ENCODE data around the gene DIP2C. TPM values are rescaled to one million over a fixed set of nuclear protein-coding genes. Genes with fewer than 3 reads are reported as not detected.

DIP2C gene
- total RNA-seq, 1 experiment from 2014 or later, result 5.0 TPM

DNA sequence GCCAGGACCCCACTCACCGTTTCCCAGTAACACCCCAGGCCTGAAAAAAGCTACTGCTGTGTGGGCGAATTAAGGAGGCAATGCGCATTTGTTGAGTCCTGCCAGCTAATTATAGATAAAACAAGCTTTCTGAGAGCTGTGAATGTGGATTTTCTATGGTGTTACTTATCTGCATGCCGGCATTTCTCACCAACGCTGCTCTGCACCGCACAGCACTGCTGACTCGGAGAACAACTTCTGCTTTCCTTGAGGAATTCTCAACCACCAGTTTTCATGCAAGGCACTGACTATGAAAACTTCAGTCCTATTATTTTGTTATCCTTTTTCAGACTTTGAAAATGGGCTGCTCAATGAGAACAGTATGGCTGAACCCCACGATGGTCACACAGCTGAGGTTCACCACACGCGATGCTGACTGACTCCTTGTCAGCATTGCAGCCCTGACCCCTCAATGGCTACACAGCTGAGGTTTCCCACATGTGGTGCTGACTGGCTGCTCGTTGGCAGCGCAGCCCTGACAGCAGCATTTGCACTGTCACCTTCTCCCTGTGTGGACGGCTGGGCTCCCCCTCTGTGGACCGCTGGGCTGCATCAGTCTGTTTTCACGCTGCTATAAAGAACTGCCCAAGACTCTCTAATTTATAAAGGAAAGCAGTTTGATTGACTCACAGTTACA, 190.6 kb downstream of the DIP2C start:
- Histone ChIP-seq H3K4me1 (no peaks in the 10 kb centered on the region), H3K4me3 (no peak overlapping the region), H3K9me3 (replicated peaks) (no peaks in the 10 kb centered on the region), H3K27ac (no peak overlapping the region), H3K36me3 (no peaks in the 10 kb centered on the region), H3K27me3 (no peaks in the 10 kb centered on the region)
- no peak for DNase-seq

DNA sequence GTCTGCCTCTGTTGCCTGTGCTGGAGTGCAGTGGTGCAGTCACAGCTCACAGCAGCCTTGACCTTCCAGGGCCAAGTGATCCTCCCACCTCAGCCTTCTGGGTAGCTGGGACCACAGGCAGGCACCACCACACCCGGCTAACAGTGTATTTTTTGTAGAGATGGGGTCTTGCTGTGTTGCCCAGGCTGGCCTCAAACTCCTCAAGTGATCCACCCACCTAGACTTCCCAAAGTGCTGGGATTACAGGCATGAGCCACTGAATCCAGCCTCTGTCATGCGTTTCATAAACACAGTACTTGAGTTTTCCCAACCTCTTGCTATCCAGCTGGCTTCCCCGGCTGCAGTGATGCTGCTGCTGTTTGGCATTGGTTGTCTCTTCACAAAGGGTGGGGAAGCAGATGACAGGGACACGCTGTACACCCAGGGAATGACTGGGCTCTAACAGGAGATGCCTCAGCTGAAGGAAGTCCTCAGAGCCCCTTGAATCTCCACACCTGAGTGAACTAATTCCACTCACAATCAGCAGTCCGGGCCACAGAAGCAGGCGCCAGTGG, 191.5 kb downstream of the DIP2C start:
- H3K4me1 ChIP-seq, result no peaks in the 10 kb centered on the region
- H3K9me3 ChIP-seq (replicated peaks), result no peaks in the 10 kb centered on the region
- H3K36me3 ChIP-seq, result no peaks in the 10 kb centered on the region
- H3K27ac ChIP-seq, result no peak overlapping the region
- no peak for DNase-seq
- H3K4me3 ChIP-seq, result no peak overlapping the region
- no peaks in the 10 kb centered on the region for H3K27me3 ChIP-seq

DNA sequence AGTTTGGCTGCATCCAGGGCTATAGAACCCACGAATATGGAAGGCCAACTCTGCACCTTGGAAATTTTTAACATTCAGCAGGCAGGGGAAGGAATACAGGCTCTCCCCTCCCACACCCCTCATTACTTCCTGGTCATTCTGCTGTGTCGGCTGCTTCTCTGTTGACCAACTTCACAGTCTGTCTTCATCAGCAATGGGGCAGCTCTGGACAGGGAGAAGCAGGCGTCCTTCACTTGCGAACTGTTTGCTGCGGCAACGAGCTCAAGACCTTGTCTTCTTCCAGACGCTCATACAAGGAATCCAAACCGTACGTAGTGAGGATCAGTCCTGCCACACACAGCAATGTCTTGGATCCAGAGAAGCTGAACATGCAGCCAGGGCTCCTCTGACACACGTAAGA, 192.2 kb downstream of the DIP2C start:
- Histone ChIP-seq H3K9me3 (replicated peaks) (no peaks in the 10 kb centered on the region), H3K4me1 (no peaks in the 10 kb centered on the region), H3K27me3 (no peaks in the 10 kb centered on the region), H3K27ac (no peak overlapping the region), H3K4me3 (no peak overlapping the region), H3K36me3 (no peaks in the 10 kb centered on the region)
- no peak for DNase-seq

DNA sequence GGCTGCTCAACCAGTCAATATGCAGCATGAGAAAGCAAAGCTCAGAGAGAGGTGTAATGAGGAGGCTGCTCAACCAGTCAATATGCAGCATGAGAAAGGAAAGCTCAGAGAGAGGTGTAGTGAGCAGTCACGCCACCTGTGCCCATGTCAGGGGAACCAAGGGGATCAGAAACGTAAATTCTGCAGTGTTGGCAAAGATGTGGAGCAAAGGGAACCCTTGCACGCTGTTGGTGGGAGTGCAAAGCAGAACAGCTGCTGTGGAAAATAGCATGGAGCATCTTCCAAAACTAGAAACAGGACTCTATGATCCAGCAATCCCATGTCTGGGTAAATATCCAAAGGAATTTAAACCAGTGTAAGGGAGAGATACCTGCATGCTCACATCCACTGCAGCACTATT, 194.9 kb downstream of the DIP2C start:
- no peaks in the 10 kb centered on the region for H3K27me3 ChIP-seq
- no peak for DNase-seq

DNA sequence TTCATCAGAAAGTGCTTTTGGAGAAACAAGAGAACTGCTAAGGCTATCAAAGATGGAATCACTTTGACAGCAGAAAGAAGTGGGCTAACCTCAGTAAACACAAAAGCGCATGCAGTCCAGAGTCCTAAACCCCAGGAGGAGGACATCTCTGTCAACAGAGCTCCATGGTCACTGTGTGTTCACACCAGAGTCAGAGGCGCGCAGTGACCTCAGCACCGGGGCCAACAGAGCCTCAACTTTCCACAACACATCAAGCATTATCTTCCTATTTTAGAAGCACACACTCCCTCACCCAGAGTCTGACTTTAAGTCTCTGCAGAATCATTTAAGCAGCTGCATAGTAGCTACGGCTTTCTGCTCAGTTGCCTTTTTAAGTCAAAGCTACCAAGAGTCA, 195.3 kb downstream of the DIP2C start:
- Histone ChIP-seq H3K27ac (no peak overlapping the region), H3K9me3 (replicated peaks) (no peaks in the 10 kb centered on the region), H3K4me1 (no peaks in the 10 kb centered on the region), H3K4me3 (no peak overlapping the region), H3K36me3 (no peaks in the 10 kb centered on the region), H3K27me3 (no peaks in the 10 kb centered on the region)
- no peak for DNase-seq

More for the DNA sequence above, 194.9 kb downstream of the DIP2C start:
- Histone ChIP-seq H3K36me3 (no peaks in the 10 kb centered on the region), H3K27ac (no peak overlapping the region), H3K4me1 (no peaks in the 10 kb centered on the region), H3K4me3 (no peak overlapping the region), H3K9me3 (replicated peaks) (no peaks in the 10 kb centered on the region)

DNA sequence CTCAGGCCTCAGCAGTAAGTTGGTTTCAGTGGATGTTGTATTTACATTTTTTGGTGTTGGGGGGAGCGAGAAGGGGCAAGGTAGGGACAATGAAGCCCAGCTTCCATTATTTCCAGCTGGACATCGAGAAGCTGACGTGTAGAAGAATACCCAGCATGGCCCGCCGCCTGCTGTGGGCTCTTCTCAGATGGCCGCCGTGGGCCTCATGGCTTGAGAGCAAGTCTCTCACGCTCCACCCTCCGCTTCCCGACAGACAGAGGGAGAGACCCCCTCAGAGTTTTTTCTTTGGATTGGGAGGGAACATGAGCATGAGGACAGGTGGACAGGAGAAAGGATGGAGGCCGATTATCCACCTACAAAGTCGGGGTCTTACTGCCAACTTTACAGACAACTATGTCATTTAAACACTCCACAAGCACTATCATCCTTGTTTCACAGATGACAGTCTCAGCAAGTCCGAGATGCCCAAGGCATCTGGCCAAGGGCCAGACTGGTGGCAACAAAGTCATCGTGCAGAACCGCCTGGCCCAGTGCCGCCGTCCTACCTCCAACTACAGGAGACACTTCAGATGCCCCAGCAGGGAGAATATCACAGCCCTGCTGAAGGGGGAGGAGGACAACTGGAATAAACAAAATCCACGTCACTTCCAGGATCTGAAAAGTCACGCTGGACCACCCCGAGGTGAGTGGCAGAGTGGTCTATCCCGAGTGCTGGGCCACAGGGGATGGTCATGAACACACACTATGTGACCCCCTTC, 195.9 kb downstream of the DIP2C start:
- Histone ChIP-seq H3K4me1 (no peaks in the 10 kb centered on the region), H3K9me3 (replicated peaks) (no peaks in the 10 kb centered on the region), H3K4me3 (no peak overlapping the region), H3K36me3 (no peaks in the 10 kb centered on the region), H3K27me3 (no peaks in the 10 kb centered on the region), H3K27ac (no peak overlapping the region)
- no peak for DNase-seq

DNA sequence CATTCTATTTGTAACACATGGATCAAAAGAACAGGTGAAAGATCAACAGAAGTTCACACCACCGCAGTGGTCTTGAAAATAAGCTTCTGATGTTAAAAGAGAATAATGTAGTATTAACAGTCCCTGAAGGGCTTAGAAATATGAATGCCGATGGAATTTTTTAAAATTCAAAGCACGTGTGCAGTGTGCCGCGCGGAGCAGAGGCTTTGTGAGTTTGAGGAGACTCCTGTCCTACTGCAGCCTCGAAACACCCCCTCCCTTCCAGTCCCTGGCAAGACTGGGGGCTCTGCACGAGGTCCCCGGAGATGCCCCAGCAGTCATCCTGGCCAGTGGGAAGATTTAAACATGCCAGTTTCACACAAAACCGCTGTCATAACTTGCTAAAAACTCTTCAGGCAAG, 196.6 kb downstream of the DIP2C start:
- H3K27me3 ChIP-seq, result no peaks in the 10 kb centered on the region
- H3K9me3 ChIP-seq (replicated peaks), result no peaks in the 10 kb centered on the region
- H3K27ac ChIP-seq, result no peak overlapping the region
- no peaks in the 10 kb centered on the region for H3K4me1 ChIP-seq
- H3K36me3 ChIP-seq, result no peaks in the 10 kb centered on the region
- no peak for DNase-seq
- H3K4me3 ChIP-seq, result no peak overlapping the region

DNA sequence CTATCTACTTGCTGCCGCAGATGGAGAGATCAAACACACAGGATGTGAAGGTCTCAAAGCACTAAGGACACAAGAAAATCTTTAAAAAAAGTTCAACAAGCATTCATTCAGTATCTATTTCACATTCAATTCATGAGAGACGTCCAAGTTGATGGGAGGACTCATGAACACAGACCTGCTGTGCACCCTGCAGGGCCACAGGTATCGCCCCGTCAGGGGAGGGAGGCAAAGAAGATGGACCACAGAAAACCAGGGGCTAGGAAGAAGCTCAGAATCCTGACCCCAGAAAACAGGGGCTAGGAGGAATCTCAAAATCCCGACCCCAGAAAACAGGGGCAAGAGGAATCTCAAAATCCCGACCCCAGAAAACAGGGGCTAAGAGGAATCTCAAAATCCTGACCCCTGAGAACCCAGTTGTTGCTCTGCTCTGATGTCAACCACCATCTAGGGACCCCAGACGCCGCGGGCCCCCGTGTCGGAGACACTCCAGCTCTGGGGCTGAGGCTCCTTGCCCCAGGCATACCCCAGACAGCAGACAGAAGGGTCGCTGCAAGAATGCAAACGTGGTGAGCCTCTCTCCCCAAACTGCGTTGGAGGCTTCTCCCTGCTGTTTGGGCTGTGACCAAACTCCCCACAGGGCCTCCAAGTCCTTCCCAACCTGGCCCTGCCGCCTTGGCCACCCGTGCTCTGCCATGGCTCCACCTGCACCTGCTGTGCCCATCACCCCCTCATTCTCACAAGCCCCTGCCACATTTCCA, 197.6 kb downstream of the DIP2C start:
- no peaks in the 10 kb centered on the region for H3K27me3 ChIP-seq
- H3K9me3 ChIP-seq (replicated peaks), result no peaks in the 10 kb centered on the region
- no peak overlapping the region for H3K27ac ChIP-seq

DNA sequence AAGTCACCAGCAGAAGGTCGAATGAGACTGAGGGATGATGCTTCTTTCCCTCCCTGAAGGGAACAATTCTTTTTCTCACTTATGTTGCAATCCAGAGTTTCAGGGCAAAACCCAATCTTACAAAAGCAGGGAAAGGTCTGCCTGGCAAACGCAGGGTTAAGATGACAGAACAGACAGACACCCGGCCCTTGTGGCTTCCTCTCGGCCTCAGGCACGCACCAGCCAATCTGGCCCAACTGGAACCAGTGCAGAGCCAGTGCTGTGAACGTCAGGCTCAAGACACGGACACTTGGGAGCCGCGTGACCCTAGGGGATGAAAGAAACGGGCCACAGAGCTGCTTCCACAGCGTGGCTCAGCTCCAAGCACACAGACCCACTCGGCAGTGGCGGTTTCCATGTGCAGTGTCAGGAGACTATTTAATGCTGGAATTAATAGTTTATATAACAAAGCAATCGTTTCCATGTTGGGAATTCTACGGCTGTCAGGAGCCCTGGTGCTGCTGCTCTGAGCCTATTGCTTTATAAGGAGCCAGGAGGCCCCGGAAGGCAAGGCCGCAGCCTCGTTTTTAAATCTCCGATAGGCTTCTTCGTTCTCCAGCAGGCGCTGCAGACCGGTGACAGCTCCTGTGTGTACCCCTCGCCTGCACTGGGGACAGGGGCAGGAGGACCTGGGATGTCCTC, 198.4 kb downstream of the DIP2C start:
- Histone ChIP-seq H3K9me3 (replicated peaks) (no peaks in the 10 kb centered on the region), H3K36me3 (no peaks in the 10 kb centered on the region), H3K27ac (no peak overlapping the region), H3K27me3 (no peaks in the 10 kb centered on the region), H3K4me1 (no peaks in the 10 kb centered on the region), H3K4me3 (no peak overlapping the region)
- DNase-seq, result no peak

More for the DNA sequence above, 197.6 kb downstream of the DIP2C start:
- H3K4me1 ChIP-seq, result no peaks in the 10 kb centered on the region
- DNase-seq, result no peak
- no peak overlapping the region for H3K4me3 ChIP-seq
- no peaks in the 10 kb centered on the region for H3K36me3 ChIP-seq

DNA sequence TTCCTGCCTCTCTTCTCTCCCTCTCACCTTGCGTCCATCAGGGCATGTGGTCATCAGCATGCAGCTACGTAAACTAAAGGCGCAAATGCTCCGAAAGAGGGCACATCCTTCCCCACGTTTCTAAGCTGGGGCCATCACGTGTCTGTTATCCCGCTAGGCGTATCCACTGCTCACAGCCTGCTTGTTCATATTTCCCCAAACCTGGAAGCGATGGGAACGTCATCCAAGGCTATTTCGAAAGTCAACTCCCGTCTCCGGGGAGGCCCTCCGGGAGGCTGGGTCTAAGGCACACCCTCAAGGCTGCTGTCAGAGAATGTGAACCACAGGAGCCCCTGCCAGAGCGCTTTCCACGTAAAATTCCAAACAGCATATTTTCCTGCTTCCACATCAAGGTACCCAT, 199.2 kb downstream of the DIP2C start:
- H3K4me3 ChIP-seq, result no peak overlapping the region
- H3K4me1 ChIP-seq, result no peaks in the 10 kb centered on the region
- no peaks in the 10 kb centered on the region for H3K9me3 ChIP-seq (replicated peaks)
- no peaks in the 10 kb centered on the region for H3K27me3 ChIP-seq
- no peak for DNase-seq
- H3K27ac ChIP-seq, result no peak overlapping the region
- no peaks in the 10 kb centered on the region for H3K36me3 ChIP-seq

DNA sequence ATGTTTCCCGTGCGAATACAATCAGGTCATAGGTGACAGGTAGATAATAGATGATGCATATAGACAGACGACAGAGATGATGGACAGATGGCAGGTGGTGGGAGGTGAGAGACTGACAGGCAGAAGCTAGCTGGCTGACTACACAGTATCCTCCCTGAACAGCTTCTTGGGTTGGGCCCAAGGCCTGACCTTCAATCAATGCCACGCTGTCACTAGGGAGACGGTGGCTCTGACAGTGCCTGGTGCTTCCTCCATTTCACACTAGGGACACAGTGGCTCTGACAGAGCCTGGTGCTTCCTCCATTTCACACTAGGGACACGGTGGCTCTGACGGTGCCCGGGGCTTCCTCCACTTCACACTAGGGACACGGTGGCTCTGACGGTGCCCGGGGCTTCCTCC, 200.1 kb downstream of the DIP2C start:
- Histone ChIP-seq H3K4me1 (no peaks in the 10 kb centered on the region), H3K36me3 (no peaks in the 10 kb centered on the region), H3K4me3 (no peak overlapping the region), H3K9me3 (replicated peaks) (no peaks in the 10 kb centered on the region), H3K27me3 (no peaks in the 10 kb centered on the region), H3K27ac (no peak overlapping the region)
- no peak for DNase-seq

DNA sequence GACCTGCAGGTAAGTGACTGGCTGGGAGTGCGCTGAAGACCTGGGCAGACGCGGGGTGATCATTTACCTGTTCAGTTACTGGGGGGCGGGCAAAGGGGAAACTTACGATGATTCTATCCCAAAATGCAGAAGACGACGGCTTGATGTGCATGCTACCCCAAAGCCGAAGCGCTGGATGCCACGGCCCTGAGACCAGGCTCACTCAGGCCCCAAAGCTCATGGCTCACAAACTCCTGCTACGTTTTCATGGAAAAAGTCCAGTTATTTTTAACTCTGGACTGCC, 200.6 kb downstream of the DIP2C start:
- Histone ChIP-seq H3K9me3 (replicated peaks) (no peaks in the 10 kb centered on the region), H3K4me3 (no peak overlapping the region), H3K27ac (no peak overlapping the region), H3K4me1 (no peaks in the 10 kb centered on the region), H3K36me3 (no peaks in the 10 kb centered on the region), H3K27me3 (no peaks in the 10 kb centered on the region)
- no peak for DNase-seq

DNA sequence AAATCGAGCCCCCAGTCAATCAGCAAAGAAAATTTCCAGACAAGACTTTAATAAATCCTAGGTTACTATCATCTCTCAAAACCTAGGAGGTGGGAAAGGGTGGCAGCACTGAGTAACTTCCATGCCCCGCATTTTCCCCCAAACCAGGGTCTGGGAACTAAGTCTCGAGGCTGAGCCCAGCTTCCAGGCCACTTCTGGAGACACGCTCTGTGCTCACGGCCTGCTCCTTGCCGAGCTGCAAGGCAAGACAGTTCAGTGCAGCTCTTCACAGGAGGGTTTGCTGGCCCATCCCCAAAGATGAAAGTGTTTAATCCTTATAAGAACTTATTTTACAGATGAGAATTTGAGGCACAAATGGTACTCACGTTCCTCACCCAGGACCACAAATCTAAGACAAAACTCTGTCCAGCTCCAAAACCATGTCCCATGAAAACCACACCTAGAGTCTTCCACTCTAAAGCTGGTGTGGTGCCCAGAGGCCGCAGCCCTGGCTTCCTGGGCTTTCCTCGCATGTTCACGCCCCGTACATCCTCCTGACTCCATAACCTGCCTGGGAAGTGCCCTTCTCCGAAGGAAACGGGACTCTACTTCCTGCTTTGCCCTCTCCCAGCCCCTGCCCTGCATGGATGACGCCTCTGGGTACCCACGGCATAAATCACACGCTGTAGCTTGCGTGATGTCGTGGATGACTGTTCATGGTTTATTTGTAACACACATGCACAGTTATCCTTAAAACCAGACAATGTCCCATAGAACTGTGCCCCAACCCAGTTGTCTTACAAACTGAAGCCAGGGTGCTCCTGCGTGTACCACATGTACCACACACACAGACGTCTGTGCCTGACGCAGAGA, 201.2 kb downstream of the DIP2C start:
- Histone ChIP-seq H3K27ac (no peak overlapping the region), H3K27me3 (no peaks in the 10 kb centered on the region), H3K4me1 (no peaks in the 10 kb centered on the region), H3K4me3 (no peak overlapping the region), H3K9me3 (replicated peaks) (no peaks in the 10 kb centered on the region), H3K36me3 (no peaks in the 10 kb centered on the region)
- DNase-seq, result no peak

DNA sequence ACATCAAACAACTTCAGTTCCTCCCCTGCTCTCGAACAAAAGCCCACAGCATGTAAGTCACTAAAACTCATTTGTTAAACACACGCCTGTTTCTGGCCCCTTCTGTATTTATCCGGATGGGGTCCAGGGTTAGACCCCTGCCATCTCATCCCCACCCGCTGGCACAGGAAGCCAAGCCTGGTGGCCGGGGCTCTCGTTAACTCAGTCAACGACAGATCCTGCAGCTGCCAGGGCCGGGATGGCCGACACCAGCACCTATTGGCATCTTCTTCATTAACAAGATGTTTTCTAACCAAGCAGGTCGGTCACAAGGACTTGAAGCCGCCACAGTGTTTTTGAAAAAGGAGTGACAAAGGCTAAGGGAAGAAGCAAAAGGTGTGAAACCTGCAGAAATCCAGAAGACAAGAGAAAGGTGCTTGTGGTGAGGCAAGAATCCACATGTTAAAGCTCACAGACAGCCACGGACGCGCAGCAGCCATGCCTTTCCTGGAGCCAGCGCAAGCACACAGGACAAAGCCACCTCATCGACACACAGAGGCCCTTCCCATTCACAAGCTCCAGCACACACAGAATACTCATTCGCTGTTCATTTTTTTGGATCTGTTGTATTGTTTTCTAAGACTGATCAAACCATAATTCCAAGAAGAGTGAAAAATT, 202.7 kb downstream of the DIP2C start:
- H3K27me3 ChIP-seq, result no peaks in the 10 kb centered on the region
- H3K4me1 ChIP-seq, result no peaks in the 10 kb centered on the region
- H3K9me3 ChIP-seq (replicated peaks), result no peaks in the 10 kb centered on the region
- H3K27ac ChIP-seq, result no peak overlapping the region
- H3K4me3 ChIP-seq, result no peak overlapping the region
- no peak for DNase-seq
- H3K36me3 ChIP-seq, result no peaks in the 10 kb centered on the region

Measured in SJCRH30 (cell line).